ENCODE data around the gene SLAMF9. TPM values are rescaled to one million over a fixed set of nuclear protein-coding genes. Genes with fewer than 3 reads are reported as not detected.
"Not testable (repeated sequence)": the region's sequence is repeated elsewhere in the genome, so short reads cannot be mapped to it uniquely, and the experiment has no call there.

SLAMF9 gene
- total RNA-seq, 2 experiments from 2014 or later, result not detected

GRCh38 chr1:159908031-159908940 is 45.8 kb downstream of the SLAMF9 start:
- Histone ChIP-seq H2AFZ (ENCODE audit: low read length) (no peak overlapping the region), H3K27ac (ENCODE audit: low read depth, low read length, poor library complexity, severe bottlenecking) (no peak overlapping the region), H3K4me2 (ENCODE audit: low read length) (no peak overlapping the region), H3K36me3 (ENCODE audit: insufficient read depth, low read length) (no peaks in the 10 kb centered on the region), H3K9me3 (ENCODE audit: low read length) (no peaks in the 10 kb centered on the region), H3K4me1 (ENCODE audit: insufficient read depth, low read length, poor library complexity, severe bottlenecking) (peaks cover 21% of the 10 kb centered on the region), H4K20me1 (ENCODE audit: insufficient read depth, low read length) (no peaks in the 10 kb centered on the region), H3K79me2 (ENCODE audit: insufficient read depth, low read depth, low read length) (no peaks in the 10 kb centered on the region), H3K4me3 (ENCODE audit: low read depth, low read length, poor library complexity, severe bottlenecking) (no peak overlapping the region), H3K9me2 (ENCODE audit: insufficient read depth, low read length) (no peaks in the 10 kb centered on the region)
- no peak for TF ChIP-seq EZH2phosphoT487 (IDR thresholded peaks at IDR 0.05; ENCODE audit: borderline replicate concordance, low read depth, low read length)
- TF ChIP-seq, protein P1, sequence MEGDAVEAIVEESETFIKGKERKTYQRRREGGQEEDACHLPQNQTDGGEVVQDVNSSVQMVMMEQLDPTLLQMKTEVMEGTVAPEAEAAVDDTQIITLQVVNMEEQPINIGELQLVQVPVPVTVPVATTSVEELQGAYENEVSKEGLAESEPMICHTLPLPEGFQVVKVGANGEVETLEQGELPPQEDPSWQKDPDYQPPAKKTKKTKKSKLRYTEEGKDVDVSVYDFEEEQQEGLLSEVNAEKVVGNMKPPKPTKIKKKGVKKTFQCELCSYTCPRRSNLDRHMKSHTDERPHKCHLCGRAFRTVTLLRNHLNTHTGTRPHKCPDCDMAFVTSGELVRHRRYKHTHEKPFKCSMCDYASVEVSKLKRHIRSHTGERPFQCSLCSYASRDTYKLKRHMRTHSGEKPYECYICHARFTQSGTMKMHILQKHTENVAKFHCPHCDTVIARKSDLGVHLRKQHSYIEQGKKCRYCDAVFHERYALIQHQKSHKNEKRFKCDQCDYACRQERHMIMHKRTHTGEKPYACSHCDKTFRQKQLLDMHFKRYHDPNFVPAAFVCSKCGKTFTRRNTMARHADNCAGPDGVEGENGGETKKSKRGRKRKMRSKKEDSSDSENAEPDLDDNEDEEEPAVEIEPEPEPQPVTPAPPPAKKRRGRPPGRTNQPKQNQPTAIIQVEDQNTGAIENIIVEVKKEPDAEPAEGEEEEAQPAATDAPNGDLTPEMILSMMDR (conservative IDR thresholded peaks at IDR 0.05; ENCODE audit: low read length), result no peak
- CTCF ChIA-PET (ENCODE audit: unreplicated experiment), result no interaction called here
- DNase-seq (ENCODE audit: low spot score), result no peak
- POLR2A ChIA-PET, result no interaction called here
- no TSS peak for BruUV-seq (replicated peaks)
- intact Hi-C loops (cut with micrococcal nuclease; ENCODE audit: unreplicated experiment), result no loop called here

DNA sequence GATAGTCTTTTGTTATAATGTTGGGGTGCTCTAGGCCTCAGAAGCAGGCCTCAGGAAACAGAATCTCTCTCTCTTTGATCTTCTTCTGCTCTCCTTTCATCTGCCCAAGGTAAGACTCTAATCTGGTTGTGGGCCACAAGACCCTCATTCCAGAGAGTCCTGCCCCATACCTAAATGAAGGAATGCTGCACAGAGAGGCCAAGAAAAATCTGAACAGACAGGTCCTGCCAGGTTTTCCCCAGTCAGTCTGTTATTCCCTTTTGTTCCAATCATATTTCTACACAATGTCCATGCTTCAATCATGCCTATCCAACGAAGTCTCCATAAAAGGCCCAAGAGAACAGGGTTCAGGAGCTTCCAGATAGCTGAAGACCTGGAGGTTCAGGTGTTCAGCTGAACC is 47.1 kb downstream of the SLAMF9 start:
- H3K4me3 ChIP-seq (ENCODE audit: low read depth, low read length, poor library complexity, severe bottlenecking), result no peak overlapping the region
- intact Hi-C loops (cut with micrococcal nuclease; ENCODE audit: unreplicated experiment), result no loop called here
- H2AFZ ChIP-seq (ENCODE audit: low read length), result no peak overlapping the region
- no peak overlapping the region for H3K4me2 ChIP-seq (ENCODE audit: low read length)
- no TSS peak for BruUV-seq (replicated peaks)
- no peaks in the 10 kb centered on the region for H3K9me2 ChIP-seq (ENCODE audit: insufficient read depth, low read length)
- H3K36me3 ChIP-seq (ENCODE audit: insufficient read depth, low read length), result no peaks in the 10 kb centered on the region
- H3K4me1 ChIP-seq (ENCODE audit: insufficient read depth, low read length, poor library complexity, severe bottlenecking), result peaks cover 21% of the 10 kb centered on the region
- no peak for TF ChIP-seq EZH2phosphoT487 (IDR thresholded peaks at IDR 0.05; ENCODE audit: borderline replicate concordance, low read depth, low read length)
- TF ChIP-seq, protein P1 (conservative IDR thresholded peaks at IDR 0.05; ENCODE audit: low read length), result no peak
- H3K9me3 ChIP-seq (ENCODE audit: low read length), result no peaks in the 10 kb centered on the region
- POLR2A ChIA-PET, result no interaction called here
- no peaks in the 10 kb centered on the region for H3K79me2 ChIP-seq (ENCODE audit: insufficient read depth, low read depth, low read length)
- no peaks in the 10 kb centered on the region for H4K20me1 ChIP-seq (ENCODE audit: insufficient read depth, low read length)
- DNase-seq (ENCODE audit: low spot score), result no peak
- CTCF ChIA-PET (ENCODE audit: unreplicated experiment), result no interaction called here
- no peak overlapping the region for H3K27ac ChIP-seq (ENCODE audit: low read depth, low read length, poor library complexity, severe bottlenecking)

DNA sequence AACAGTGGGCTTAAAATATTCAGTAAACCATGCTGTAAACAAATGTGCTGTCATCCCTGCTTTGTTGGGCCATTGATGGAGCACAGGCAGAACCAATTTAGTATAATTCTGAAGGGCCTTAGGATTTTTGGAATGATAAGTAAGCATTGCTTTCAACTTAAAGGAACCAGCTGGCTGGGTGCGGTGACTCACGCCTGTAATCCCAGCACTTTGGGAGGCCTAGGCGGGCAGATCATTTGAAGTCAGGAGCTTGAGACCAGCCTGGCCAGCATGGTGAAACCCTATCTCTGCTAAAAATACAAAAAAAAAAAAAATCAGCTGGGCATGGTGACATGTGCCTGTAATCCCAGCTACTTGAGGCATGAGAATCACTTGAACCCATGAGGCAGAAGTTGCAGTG is 50.0 kb downstream of the SLAMF9 start:
- H3K4me2 ChIP-seq (ENCODE audit: low read length); H3K4me1 ChIP-seq (ENCODE audit: insufficient read depth, low read length, poor library complexity, severe bottlenecking); H3K9me2 ChIP-seq (ENCODE audit: insufficient read depth, low read length); H3K79me2 ChIP-seq (ENCODE audit: insufficient read depth, low read depth, low read length); H2AFZ ChIP-seq (ENCODE audit: low read length); DNase-seq (ENCODE audit: low spot score); H4K20me1 ChIP-seq (ENCODE audit: insufficient read depth, low read length); H3K9me3 ChIP-seq (ENCODE audit: low read length); H3K4me3 ChIP-seq (ENCODE audit: low read depth, low read length, poor library complexity, severe bottlenecking); BruUV-seq (replicated peaks); intact Hi-C loops (cut with micrococcal nuclease; ENCODE audit: unreplicated experiment); H3K27ac ChIP-seq (ENCODE audit: low read depth, low read length, poor library complexity, severe bottlenecking); H3K36me3 ChIP-seq (ENCODE audit: insufficient read depth, low read length): not testable (repeated sequence)
- POLR2A ChIA-PET, result interaction anchor here (0.7 kb wide), 1 partner anchor 82 kb away, joined by 3 read pairs; no protein-coding TSS in a partner anchor
- CTCF ChIA-PET (ENCODE audit: unreplicated experiment), result interaction anchor here (1.3 kb wide), 1 partner anchor 11 kb away, joined by 3 read pairs; no protein-coding TSS in a partner anchor

Measured in OCI-LY7 (cell line).